Stomach smooth muscle (tissue), 2 donors: Measurements from ENCODE around the gene ZMIZ1.

Experiments used
- H3K27ac ChIP-seq: one replicate; pipeline ENCODE4 v1.7.0; 2013; ENCODE audit warnings: mild to moderate bottlenecking, low read length, inconsistent platforms
- H3K27me3 ChIP-seq, 2 donors: one replicate each; pipeline ENCODE4 v1.7.0; 2013; ENCODE audit warnings: low read length in 2 of 2; ENCODE audit not compliant: insufficient read depth in 2 of 2, control insufficient read depth in 1 of 2
- H3K36me3 ChIP-seq, 2 donors: one replicate each; pipeline ENCODE4 v1.7.0; 2013; ENCODE audit warnings: low read length in 2 of 2; ENCODE audit not compliant: control insufficient read depth in 2 of 2, insufficient read depth in 2 of 2
- H3K4me1 ChIP-seq: one replicate; pipeline ENCODE4 v1.7.0; 2013; ENCODE audit warnings: low read length; ENCODE audit not compliant: control insufficient read depth, insufficient read depth
- H3K4me3 ChIP-seq, 2 donors: one replicate each; pipeline ENCODE4 v1.7.0; 2013; ENCODE audit warnings: low read length in 2 of 2
- H3K9ac ChIP-seq, 2 donors: one replicate each; pipeline ENCODE4 v1.7.0; 2013; ENCODE audit warnings: low read length in 2 of 2, mild to moderate bottlenecking in 1 of 2
- H3K9me3 ChIP-seq, 2 donors: one replicate each; pipeline ENCODE4 v1.7.0; 2013; ENCODE audit warnings: low read length in 2 of 2; ENCODE audit not compliant: control insufficient read depth in 2 of 2
- donor health status: healthy.
- donor health status: Pancreatic carcinoma.

ZMIZ1 gene

GRCh38 chr10:79105818-79106217 is 37.1 kb downstream of the ZMIZ1 start:
- H3K27me3 ChIP-seq = no peaks in the 10 kb centered on the region
- H3K4me3 ChIP-seq = no peak overlapping the region
- H3K9me3 ChIP-seq = no peaks in the 10 kb centered on the region
- no peak overlapping the region for H3K9ac ChIP-seq
- peaks cover 75% of the 10 kb centered on the region for H3K4me1 ChIP-seq
- peaks cover 2 to 3% of the 10 kb centered on the region in 2 donors for H3K36me3 ChIP-seq
- H3K27ac ChIP-seq = no peak overlapping the region

GRCh38 chr10:79106256-79107050 is 37.7 kb downstream of the ZMIZ1 start:
- no peak overlapping the region for H3K9ac ChIP-seq
- H3K27me3 ChIP-seq = no peaks in the 10 kb centered on the region
- H3K27ac ChIP-seq = no peak overlapping the region
- peaks cover 4 to 7% of the 10 kb centered on the region in 2 donors for H3K36me3 ChIP-seq
- peaks cover 75% of the 10 kb centered on the region for H3K4me1 ChIP-seq
- no peak overlapping the region for H3K4me3 ChIP-seq
- no peaks in the 10 kb centered on the region for H3K9me3 ChIP-seq

- H3K27ac ChIP-seq = no peak overlapping the region
- H3K4me1 ChIP-seq = peaks cover 75% of the 10 kb centered on the region
- peak overlapping the region in 1 of 2 donors; percentile 5 for H3K9ac ChIP-seq
Measured at GRCh38 chr10:79107736-79108264, 39.0 kb downstream of the ZMIZ1 start.

DNA sequence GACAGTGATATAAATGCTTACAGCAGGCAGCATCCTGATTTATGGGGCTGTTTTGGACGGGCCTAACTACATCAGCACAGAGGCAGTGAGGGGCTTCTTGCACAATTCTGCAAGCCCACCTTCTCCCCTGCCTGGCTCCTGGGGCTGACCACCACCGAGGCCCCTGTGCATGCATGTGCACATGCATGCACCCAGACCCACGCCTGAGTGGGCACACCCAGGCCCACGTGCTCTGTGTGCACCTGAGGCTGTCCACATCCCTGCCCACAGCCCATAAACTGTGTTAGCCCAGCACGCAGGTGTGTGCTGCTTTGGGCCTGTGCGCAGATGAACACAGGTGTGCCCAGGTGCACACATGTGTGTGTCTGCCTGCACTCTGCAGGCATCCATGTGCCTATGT is 40.0 kb downstream of the ZMIZ1 start:
- peaks cover 4 to 7% of the 10 kb centered on the region in 2 donors for H3K36me3 ChIP-seq
- no peaks in the 10 kb centered on the region for H3K9me3 ChIP-seq
- no peak overlapping the region for H3K9ac ChIP-seq
- peaks cover 76% of the 10 kb centered on the region for H3K4me1 ChIP-seq
- no peaks in the 10 kb centered on the region for H3K27me3 ChIP-seq
- no peak overlapping the region for H3K27ac ChIP-seq
- no peak overlapping the region for H3K4me3 ChIP-seq

More at GRCh38 chr10:79107736-79108264, 39.0 kb downstream of the ZMIZ1 start:
- no peaks in the 10 kb centered on the region for H3K27me3 ChIP-seq
- no peak overlapping the region for H3K4me3 ChIP-seq
- H3K9me3 ChIP-seq = no peaks in the 10 kb centered on the region
- H3K36me3 ChIP-seq = peaks cover 4 to 7% of the 10 kb centered on the region in 2 donors

DNA sequence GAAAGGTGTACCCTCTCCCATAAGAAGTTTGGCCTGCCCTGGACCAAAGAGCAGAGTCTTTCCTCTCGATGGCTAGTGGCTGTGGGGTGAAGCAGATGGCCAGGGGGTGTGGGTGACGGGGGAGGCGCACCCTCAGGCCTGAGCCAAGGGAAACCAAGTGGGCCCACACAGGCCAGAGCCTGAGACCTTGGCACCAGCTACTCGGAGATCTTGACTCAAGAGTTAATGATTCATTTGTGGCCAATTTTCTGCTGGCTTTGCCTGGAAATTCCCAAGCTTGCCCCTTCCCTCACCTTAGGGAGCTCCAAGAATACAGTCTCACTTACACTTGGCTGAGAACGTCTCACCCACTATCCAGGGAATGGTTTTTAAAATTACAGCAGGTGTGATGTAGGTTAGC is 42.7 kb downstream of the ZMIZ1 start:
- Histone ChIP-seq H3K27me3 (no peaks in the 10 kb centered on the region), H3K27ac (peak overlapping the region; percentile 86), H3K9me3 (no peaks in the 10 kb centered on the region), H3K36me3 (peaks cover 4 to 7% of the 10 kb centered on the region in 2 donors), H3K4me3 (no peak overlapping the region), H3K4me1 (peaks cover 83% of the 10 kb centered on the region), H3K9ac (no peak overlapping the region)

GRCh38 chr10:79111846-79112614 is 43.3 kb downstream of the ZMIZ1 start:
- Histone ChIP-seq H3K27ac (peak overlapping the region; percentile 86), H3K9me3 (no peaks in the 10 kb centered on the region), H3K36me3 (peaks cover 4 to 7% of the 10 kb centered on the region in 2 donors), H3K4me3 (no peak overlapping the region), H3K27me3 (no peaks in the 10 kb centered on the region), H3K9ac (peak overlapping the region in 1 of 2 donors; percentile 72), H3K4me1 (peaks cover 86% of the 10 kb centered on the region)

DNA sequence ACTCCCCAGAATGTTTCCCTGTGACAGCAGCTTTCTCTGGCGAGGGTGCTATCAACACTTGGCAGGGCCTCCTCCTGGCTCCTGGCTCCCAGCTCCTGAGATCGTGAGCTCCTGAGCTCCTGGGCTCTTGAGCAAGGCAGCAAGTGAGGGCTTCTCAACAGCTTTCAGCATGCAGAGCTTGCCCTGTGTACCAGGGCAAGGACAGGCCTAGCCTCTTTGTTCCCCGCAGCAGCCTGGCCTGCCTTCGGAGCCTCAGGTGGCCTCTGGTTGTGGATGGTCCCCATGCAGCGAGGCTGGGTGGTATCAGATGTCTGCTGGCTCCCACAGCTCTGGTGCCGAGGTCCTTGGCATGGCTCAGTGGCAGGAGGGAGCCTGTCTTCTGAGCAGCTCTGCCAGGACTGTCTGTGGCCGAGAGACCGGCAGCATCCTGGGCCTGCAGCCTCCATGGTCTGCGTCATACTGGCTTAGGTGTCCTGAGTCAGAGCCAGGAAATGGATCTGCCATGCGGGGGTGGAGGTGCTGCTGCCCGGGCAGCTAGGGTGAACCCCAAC is 44.2 kb downstream of the ZMIZ1 start:
- peak overlapping the region; percentile 52 to 72 for H3K9ac ChIP-seq
- H3K4me3 ChIP-seq = peak overlapping the region in 1 of 2 donors; percentile 35
- H3K27ac ChIP-seq = peak overlapping the region; percentile 86
- peaks cover 4 to 7% of the 10 kb centered on the region in 2 donors for H3K36me3 ChIP-seq
- peaks cover 80% of the 10 kb centered on the region for H3K4me1 ChIP-seq
- no peaks in the 10 kb centered on the region for H3K27me3 ChIP-seq
- no peaks in the 10 kb centered on the region for H3K9me3 ChIP-seq

DNA sequence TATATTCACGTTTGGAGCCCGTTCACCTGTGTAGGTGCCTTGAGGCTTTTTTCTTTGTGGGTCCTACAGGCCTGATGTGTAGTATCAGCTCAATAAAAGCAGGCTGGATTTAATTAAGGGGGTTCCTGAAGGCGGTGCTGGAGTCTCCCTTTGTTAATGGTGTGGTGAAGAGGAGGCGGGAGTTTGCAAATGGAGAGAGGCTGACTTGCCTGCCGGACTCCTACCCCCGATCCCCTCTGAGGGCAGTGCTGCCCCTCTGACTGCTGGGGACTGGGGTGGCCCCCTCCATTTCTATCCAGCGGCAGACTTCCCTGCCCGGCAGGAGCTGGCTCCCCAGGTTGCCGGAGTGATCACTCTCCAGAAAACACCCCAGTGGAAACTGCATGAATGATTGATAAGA is 45.1 kb downstream of the ZMIZ1 start:
- Histone ChIP-seq H3K27ac (peak overlapping the region; percentile 86), H3K36me3 (peaks cover 4 to 7% of the 10 kb centered on the region in 2 donors), H3K4me3 (no peak overlapping the region), H3K9ac (peak overlapping the region; percentile 6 to 17), H3K4me1 (peaks cover 79% of the 10 kb centered on the region), H3K9me3 (no peaks in the 10 kb centered on the region), H3K27me3 (no peaks in the 10 kb centered on the region)

DNA sequence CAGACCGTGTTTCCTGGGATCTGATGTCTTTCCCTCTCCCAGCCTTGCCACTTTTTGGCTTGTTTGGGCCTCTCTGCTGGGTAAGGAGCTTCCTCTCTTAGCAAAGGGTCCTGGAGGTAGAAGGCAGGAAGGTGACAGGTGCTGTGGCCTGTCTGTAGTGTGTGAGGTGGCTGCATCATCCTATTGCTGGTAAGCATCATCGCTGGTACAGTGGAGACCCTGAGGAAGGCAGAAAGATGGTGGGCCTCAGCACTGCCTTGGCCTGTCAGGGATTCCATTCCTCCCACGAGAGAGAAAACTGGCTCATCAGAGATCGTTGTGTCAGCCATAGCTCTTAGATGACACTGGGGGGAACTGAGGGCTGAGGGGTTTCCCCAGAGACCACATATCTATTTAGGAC is 46.5 kb downstream of the ZMIZ1 start:
- Histone ChIP-seq H3K9me3 (no peaks in the 10 kb centered on the region), H3K27ac (peak overlapping the region; percentile 86), H3K4me1 (peaks cover 76% of the 10 kb centered on the region), H3K36me3 (peaks cover 15 to 17% of the 10 kb centered on the region in 2 donors), H3K4me3 (no peak overlapping the region), H3K9ac (no peak overlapping the region), H3K27me3 (no peaks in the 10 kb centered on the region)

- no peak overlapping the region for H3K9ac ChIP-seq
- no peaks in the 10 kb centered on the region for H3K27me3 ChIP-seq
- peaks cover 68% of the 10 kb centered on the region for H3K4me1 ChIP-seq
- H3K9me3 ChIP-seq = no peaks in the 10 kb centered on the region
- no peak overlapping the region for H3K27ac ChIP-seq
- no peak overlapping the region for H3K4me3 ChIP-seq
- H3K36me3 ChIP-seq = peaks cover 18 to 21% of the 10 kb centered on the region in 2 donors
Measured at GRCh38 chr10:79116368-79116767, 47.6 kb downstream of the ZMIZ1 start.
